ENCODE results near the gene CMAS.

Gene CMAS

GRCh38 chr12:22059976-22060647, 14.1 kb downstream of the CMAS start:
- TF ChIP-seq, protein P1, sequence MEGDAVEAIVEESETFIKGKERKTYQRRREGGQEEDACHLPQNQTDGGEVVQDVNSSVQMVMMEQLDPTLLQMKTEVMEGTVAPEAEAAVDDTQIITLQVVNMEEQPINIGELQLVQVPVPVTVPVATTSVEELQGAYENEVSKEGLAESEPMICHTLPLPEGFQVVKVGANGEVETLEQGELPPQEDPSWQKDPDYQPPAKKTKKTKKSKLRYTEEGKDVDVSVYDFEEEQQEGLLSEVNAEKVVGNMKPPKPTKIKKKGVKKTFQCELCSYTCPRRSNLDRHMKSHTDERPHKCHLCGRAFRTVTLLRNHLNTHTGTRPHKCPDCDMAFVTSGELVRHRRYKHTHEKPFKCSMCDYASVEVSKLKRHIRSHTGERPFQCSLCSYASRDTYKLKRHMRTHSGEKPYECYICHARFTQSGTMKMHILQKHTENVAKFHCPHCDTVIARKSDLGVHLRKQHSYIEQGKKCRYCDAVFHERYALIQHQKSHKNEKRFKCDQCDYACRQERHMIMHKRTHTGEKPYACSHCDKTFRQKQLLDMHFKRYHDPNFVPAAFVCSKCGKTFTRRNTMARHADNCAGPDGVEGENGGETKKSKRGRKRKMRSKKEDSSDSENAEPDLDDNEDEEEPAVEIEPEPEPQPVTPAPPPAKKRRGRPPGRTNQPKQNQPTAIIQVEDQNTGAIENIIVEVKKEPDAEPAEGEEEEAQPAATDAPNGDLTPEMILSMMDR (IDR thresholded peaks at IDR 0.05; ENCODE audit: extremely low read depth, missing control alignments): no peak
- DNase-seq (ENCODE audit: low spot score): no peak

GRCh38 chr12:22064968-22065367, 18.9 kb downstream of the CMAS start:
- TF ChIP-seq, protein P1 (IDR thresholded peaks at IDR 0.05; ENCODE audit: extremely low read depth, missing control alignments): no peak
- no peak for DNase-seq (ENCODE audit: low spot score)

- TF ChIP-seq, protein P1 (IDR thresholded peaks at IDR 0.05; ENCODE audit: extremely low read depth, missing control alignments): no peak
- DNase-seq (ENCODE audit: low spot score): no peak
Measured at GRCh38 chr12:22066310-22066709, 20.3 kb downstream of the CMAS start.

DNA sequence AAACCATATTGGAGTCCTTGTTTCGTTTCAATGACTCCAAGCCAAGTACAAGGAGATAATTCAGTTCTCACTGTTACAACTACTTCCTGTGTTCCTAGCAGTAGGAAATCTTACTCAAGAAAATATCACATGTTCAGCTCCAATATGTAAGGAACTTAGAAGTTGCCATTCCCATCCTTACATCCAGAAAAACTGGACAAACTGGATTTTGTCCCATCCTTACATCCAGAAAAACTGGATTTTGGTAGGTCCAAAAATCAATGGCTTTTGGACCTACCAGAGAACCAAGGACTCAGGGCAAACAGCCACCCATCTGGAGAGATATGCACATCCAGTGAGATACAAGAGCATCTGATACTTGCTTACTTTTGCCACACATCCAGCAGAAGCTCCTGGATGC, 23.8 kb downstream of the CMAS start:
- no peak for DNase-seq (ENCODE audit: low spot score)
- TF ChIP-seq, protein P1 (IDR thresholded peaks at IDR 0.05; ENCODE audit: extremely low read depth, missing control alignments): no peak

GRCh38 chr12:22082190-22082701, 36.2 kb downstream of the CMAS start:
- TF ChIP-seq, protein P1 (IDR thresholded peaks at IDR 0.05; ENCODE audit: extremely low read depth, missing control alignments): no peak
- DNase-seq (ENCODE audit: low spot score): no peak

DNA sequence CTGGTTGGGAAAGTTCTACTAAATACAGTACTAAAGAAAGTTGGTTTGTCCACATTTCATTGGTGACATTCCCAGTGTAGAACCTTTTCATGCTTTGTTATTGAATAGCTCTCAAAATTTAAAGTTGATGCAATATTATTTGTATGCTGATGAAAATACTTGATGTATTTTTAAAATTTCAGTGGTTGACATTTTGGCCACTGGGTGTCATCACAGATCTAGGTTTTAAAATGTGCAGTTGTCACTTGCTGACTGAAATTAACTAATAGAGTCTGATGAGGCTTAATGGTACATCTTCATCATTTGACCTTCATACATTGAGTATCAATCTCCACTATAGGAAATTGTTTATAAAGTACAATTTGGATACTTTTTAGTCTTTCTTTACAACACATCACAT, 37.1 kb downstream of the CMAS start:
- TF ChIP-seq, protein P1 (IDR thresholded peaks at IDR 0.05; ENCODE audit: extremely low read depth, missing control alignments): no peak
- peak; percentile 13 for DNase-seq (ENCODE audit: low spot score)

DNA sequence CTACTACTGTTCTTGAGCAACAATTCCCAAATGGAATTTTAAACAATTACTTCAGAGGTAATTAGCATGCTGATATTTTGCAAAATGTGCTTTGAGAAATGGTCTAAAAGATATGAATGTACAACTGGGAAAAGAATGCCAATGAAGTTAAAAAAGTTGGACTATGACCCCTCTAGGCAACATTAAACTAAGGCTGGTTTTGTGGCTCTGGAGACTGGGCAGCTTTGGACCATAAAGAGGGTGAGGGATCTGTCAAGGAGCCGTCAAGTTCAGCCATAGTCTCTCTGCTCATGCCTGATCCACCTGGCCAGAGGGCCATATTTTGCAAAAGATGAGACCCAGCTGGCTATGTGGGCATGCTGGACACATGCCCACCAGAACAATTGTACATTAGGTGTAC, 38.8 kb downstream of the CMAS start:
- DNase-seq (ENCODE audit: low spot score): no peak

More for the DNA sequence above, 38.8 kb downstream of the CMAS start:
- TF ChIP-seq, protein P1 (IDR thresholded peaks at IDR 0.05; ENCODE audit: extremely low read depth, missing control alignments): no peak

Data from GM20000 (cell line).